ENCODE data around the gene KRT34. TPM values are rescaled to one million over a fixed set of nuclear protein-coding genes. Genes with fewer than 3 reads are reported as not detected.
"Not testable (repeated sequence)": the region's sequence is repeated elsewhere in the genome, so short reads cannot be mapped to it uniquely, and the experiment has no call there.

KRT34 gene
- total RNA-seq, 2 donors from 2014 or later: not detected

GRCh38 chr17:41395611-41396010 is 13.5 kb upstream of the KRT34 start:
- ATAC-seq (ENCODE audit: insufficient number of reproducible peaks, low FRiP score, low read depth) (no peak), DNase-seq (ENCODE audit: low spot score) (no peak)
- no peaks in the 10 kb centered on the region for H3K4me1 ChIP-seq (ENCODE audit: control insufficient read depth in 1 of 2, low read depth in 2 of 2)
- H3K9me3 ChIP-seq: no peaks in the 10 kb centered on the region
- TF ChIP-seq CTCF (IDR thresholded peaks at IDR 0.05): no peak
- no peaks in the 10 kb centered on the region for H3K27me3 ChIP-seq (replicated peaks; ENCODE audit: insufficient read depth)
- no peaks in the 10 kb centered on the region for H3K36me3 ChIP-seq
- H3K27ac ChIP-seq: no peak overlapping the region
- H3K4me3 ChIP-seq: no peak overlapping the region

GRCh38 chr17:41395044-41395443 is 12.9 kb upstream of the KRT34 start:
- not testable (repeated sequence) for H3K9me3 ChIP-seq; H3K36me3 ChIP-seq; H3K4me3 ChIP-seq; ATAC-seq (ENCODE audit: insufficient number of reproducible peaks, low FRiP score, low read depth); H3K27ac ChIP-seq; DNase-seq (ENCODE audit: low spot score); H3K27me3 ChIP-seq (replicated peaks; ENCODE audit: insufficient read depth); H3K4me1 ChIP-seq (ENCODE audit: control insufficient read depth in 1 of 2, low read depth in 2 of 2)

GRCh38 chr17:41394254-41394996 is 12.3 kb upstream of the KRT34 start:
- H3K36me3 ChIP-seq: no peaks in the 10 kb centered on the region
- H3K4me1 ChIP-seq (ENCODE audit: control insufficient read depth in 1 of 2, low read depth in 2 of 2): no peaks in the 10 kb centered on the region
- H3K9me3 ChIP-seq: no peaks in the 10 kb centered on the region
- ATAC-seq (ENCODE audit: insufficient number of reproducible peaks, low FRiP score, low read depth) (no peak), DNase-seq (ENCODE audit: low spot score) (no peak)
- H3K27me3 ChIP-seq (replicated peaks; ENCODE audit: insufficient read depth): no peaks in the 10 kb centered on the region
- no peak overlapping the region for H3K4me3 ChIP-seq
- no peak for TF ChIP-seq CTCF (IDR thresholded peaks at IDR 0.05)
- no peak overlapping the region for H3K27ac ChIP-seq

GRCh38 chr17:41393826-41394225 is 11.7 kb upstream of the KRT34 start:
- no peak overlapping the region for H3K4me3 ChIP-seq
- ATAC-seq (ENCODE audit: insufficient number of reproducible peaks, low FRiP score, low read depth): no peak

GRCh38 chr17:41393294-41393693 is 11.2 kb upstream of the KRT34 start:
- no peaks in the 10 kb centered on the region for H3K27me3 ChIP-seq (replicated peaks; ENCODE audit: insufficient read depth)
- no peaks in the 10 kb centered on the region for H3K9me3 ChIP-seq
- no peak for DNase-seq (ENCODE audit: low spot score)
- TF ChIP-seq CTCF (IDR thresholded peaks at IDR 0.05): no peak
- no peaks in the 10 kb centered on the region for H3K36me3 ChIP-seq
- ATAC-seq (ENCODE audit: insufficient number of reproducible peaks, low FRiP score, low read depth): no peak
- no peaks in the 10 kb centered on the region for H3K4me1 ChIP-seq (ENCODE audit: control insufficient read depth in 1 of 2, low read depth in 2 of 2)
- no peak overlapping the region for H3K4me3 ChIP-seq
- no peak overlapping the region for H3K27ac ChIP-seq

More at GRCh38 chr17:41393826-41394225, 11.7 kb upstream of the KRT34 start:
- no peak for DNase-seq (ENCODE audit: low spot score)
- no peaks in the 10 kb centered on the region for H3K9me3 ChIP-seq
- no peaks in the 10 kb centered on the region for H3K36me3 ChIP-seq
- H3K4me1 ChIP-seq (ENCODE audit: control insufficient read depth in 1 of 2, low read depth in 2 of 2): no peaks in the 10 kb centered on the region
- no peak overlapping the region for H3K27ac ChIP-seq
- H3K27me3 ChIP-seq (replicated peaks; ENCODE audit: insufficient read depth): no peaks in the 10 kb centered on the region
- TF ChIP-seq CTCF (IDR thresholded peaks at IDR 0.05): no peak

GRCh38 chr17:41392278-41392677 is 10.2 kb upstream of the KRT34 start:
- no peak for TF ChIP-seq CTCF (IDR thresholded peaks at IDR 0.05)
- Histone ChIP-seq H3K4me3 (no peak overlapping the region), H3K27me3 (replicated peaks; ENCODE audit: insufficient read depth) (no peaks in the 10 kb centered on the region), H3K27ac (no peak overlapping the region), H3K9me3 (no peaks in the 10 kb centered on the region), H3K4me1 (ENCODE audit: control insufficient read depth in 1 of 2, low read depth in 2 of 2) (no peaks in the 10 kb centered on the region), H3K36me3 (no peaks in the 10 kb centered on the region)
- no peak for ATAC-seq (ENCODE audit: insufficient number of reproducible peaks, low FRiP score, low read depth)
- no peak for DNase-seq (ENCODE audit: low spot score)
